CD4-positive, alpha-beta T cell treated with Interferon gamma for 1 hour (primary cell): ENCODE results near the gene LZTS3.
"Not testable (repeated sequence)": the region's sequence is repeated elsewhere in the genome, so short reads cannot be mapped to it uniquely, and the experiment has no call there.

Experiments
- DNase-seq: peaks from one replicate; pipeline ENCODE4 v3.0.0-alpha.2; 2020

The LZTS3 gene

GRCh38 chr20:3192226-3193015, 19.1 kb upstream of the LZTS3 start:
- DNase-seq: no peak

- no peak for DNase-seq
These were observed 17.3 kb upstream of the LZTS3 start for GRCh38 chr20:3190681-3191111.

GRCh38 chr20:3189561-3190131, 16.3 kb upstream of the LZTS3 start:
- DNase-seq: no peak

- no peak for DNase-seq
These were observed 15.6 kb upstream of the LZTS3 start for GRCh38 chr20:3188823-3189413.

- not testable (repeated sequence) for DNase-seq
These were observed 14.5 kb upstream of the LZTS3 start for GRCh38 chr20:3187861-3188260.

GRCh38 chr20:3183896-3184612, 10.7 kb upstream of the LZTS3 start:
- DNase-seq: no peak

GRCh38 chr20:3182429-3182828, 9.1 kb upstream of the LZTS3 start:
- not testable (repeated sequence) for DNase-seq

GRCh38 chr20:3181270-3181669, 7.9 kb upstream of the LZTS3 start:
- no peak for DNase-seq

- DNase-seq: no peak
These were observed 7.0 kb upstream of the LZTS3 start for GRCh38 chr20:3180319-3180718.

GRCh38 chr20:3177746-3178485, 4.6 kb upstream of the LZTS3 start:
- no peak for DNase-seq

GRCh38 chr20:3175270-3175669, 1.9 kb upstream of the LZTS3 start:
- no peak for DNase-seq

GRCh38 chr20:3174442-3175261, 1.3 kb upstream of the LZTS3 start:
- DNase-seq: no peak

GRCh38 chr20:3173610-3174441, 477 bp upstream of the LZTS3 start:
- DNase-seq: peak; percentile 89

GRCh38 chr20:3172126-3172932, 1.0 kb downstream of the LZTS3 start:
- DNase-seq: no peak

GRCh38 chr20:3171391-3172125, 1.8 kb downstream of the LZTS3 start:
- no peak for DNase-seq

- no peak for DNase-seq
These were observed 4.3 kb downstream of the LZTS3 start for GRCh38 chr20:3168829-3169590.

GRCh38 chr20:3168079-3168828, 5.1 kb downstream of the LZTS3 start:
- DNase-seq: no peak

- no peak for DNase-seq
These were observed 5.6 kb downstream of the LZTS3 start for GRCh38 chr20:3167738-3168078.
